Fibroblast of lung (primary cell): ENCODE results near the gene CYP11A1.

Source experiments
- EZH2 ChIP-seq: IDR thresholded peaks from 2 replicates; pipeline ENCODE4 v1.5.1; 2012; ENCODE audit warnings: low read length, control low read depth, mild to moderate bottlenecking; ENCODE audit errors: missing control alignments
- TF ChIP-seq, protein P1 (sequence below), 2 donors: IDR thresholded peaks in 1 of 2; conservative IDR thresholded peaks in 1 of 2; 1 replicate in 1 of 2; 2 replicates in 1 of 2; pipeline ENCODE4 v1.5.1; 2011 to 2012; ENCODE audit warnings: low read length in 2 of 2, control low read depth in 1 of 2, inconsistent platforms in 1 of 2, low read depth in 1 of 2, mild to moderate bottlenecking in 1 of 2

DNA sequence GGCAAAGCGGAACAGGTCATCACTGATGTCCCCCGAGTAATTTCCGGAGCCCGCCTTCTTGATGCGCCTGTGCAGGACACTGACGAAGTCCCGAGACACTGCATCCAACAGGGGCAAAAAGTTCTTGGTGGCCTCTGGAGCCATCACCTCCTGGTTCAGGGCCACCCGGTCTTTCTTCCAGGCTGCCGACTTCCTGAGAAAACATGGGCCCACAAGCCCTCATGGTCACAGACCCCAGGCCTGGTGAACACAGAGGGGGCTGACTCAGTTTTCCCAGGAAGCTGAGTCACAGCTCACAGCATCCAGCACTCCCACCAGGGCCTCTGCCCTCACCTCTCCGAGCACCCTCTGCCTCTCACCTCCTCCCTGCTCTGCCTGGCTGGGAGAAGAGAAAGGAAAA is 22.4 kb downstream of the CYP11A1 start:
- TF ChIP-seq, protein P1, sequence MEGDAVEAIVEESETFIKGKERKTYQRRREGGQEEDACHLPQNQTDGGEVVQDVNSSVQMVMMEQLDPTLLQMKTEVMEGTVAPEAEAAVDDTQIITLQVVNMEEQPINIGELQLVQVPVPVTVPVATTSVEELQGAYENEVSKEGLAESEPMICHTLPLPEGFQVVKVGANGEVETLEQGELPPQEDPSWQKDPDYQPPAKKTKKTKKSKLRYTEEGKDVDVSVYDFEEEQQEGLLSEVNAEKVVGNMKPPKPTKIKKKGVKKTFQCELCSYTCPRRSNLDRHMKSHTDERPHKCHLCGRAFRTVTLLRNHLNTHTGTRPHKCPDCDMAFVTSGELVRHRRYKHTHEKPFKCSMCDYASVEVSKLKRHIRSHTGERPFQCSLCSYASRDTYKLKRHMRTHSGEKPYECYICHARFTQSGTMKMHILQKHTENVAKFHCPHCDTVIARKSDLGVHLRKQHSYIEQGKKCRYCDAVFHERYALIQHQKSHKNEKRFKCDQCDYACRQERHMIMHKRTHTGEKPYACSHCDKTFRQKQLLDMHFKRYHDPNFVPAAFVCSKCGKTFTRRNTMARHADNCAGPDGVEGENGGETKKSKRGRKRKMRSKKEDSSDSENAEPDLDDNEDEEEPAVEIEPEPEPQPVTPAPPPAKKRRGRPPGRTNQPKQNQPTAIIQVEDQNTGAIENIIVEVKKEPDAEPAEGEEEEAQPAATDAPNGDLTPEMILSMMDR (conservative IDR thresholded peaks at IDR 0.05 in 1 of 2, IDR thresholded peaks at IDR 0.05 in 1 of 2; ENCODE audit: low read depth in 1 of 2, low read length in 2 of 2), result no peak
- no peak for TF ChIP-seq EZH2
